ENCODE results near the gene RAB11FIP4. TPM values are rescaled to one million over a fixed set of nuclear protein-coding genes. Genes with fewer than 3 reads are reported as not detected.

Gene RAB11FIP4
- total and polyA plus RNA-seq, 2 donors (not counting 3 experiments of a cell fraction or from before 2014, with no cell fraction given), result 0.08 to 0.38 TPM

GRCh38 chr17:31552568-31552967, 161.1 kb downstream of the RAB11FIP4 start:
- BruUV-seq (replicated peaks), result no TSS peak
- DNase-seq (ENCODE audit: low read depth, low spot score) (no peak), FAIRE-seq (no peak)
- POLR2A ChIA-PET, result interaction anchor here (0.6 kb wide), 1 partner anchor 967 kb away, joined by 3 read pairs; no protein-coding TSS in a partner anchor
- H3K27ac ChIP-seq (ENCODE audit: insufficient read depth, low read depth, low read length), result no peak overlapping the region
- peaks cover 0 to 4% of the 10 kb centered on the region in 2 experiments for H3K27me3 ChIP-seq (ENCODE audit: control insufficient read depth in 2 of 2, insufficient read depth in 2 of 2, low read length in 2 of 2)
- TF ChIP-seq FOS (IDR thresholded peaks at IDR 0.05; ENCODE audit: borderline replicate concordance, insufficient read depth, low read length), result no peak
- no peak for TF ChIP-seq EZH2 (IDR thresholded peaks at IDR 0.05; ENCODE audit: borderline replicate concordance, low read depth, low read length, severe bottlenecking)
- no peak for TF ChIP-seq POLR2A (IDR thresholded peaks at IDR 0.05; ENCODE audit: low read depth, low read length)
- no peak for TF ChIP-seq MAX (IDR thresholded peaks at IDR 0.05; ENCODE audit: insufficient read depth, insufficient read length)
- TF ChIP-seq CTCF (IDR thresholded peaks at IDR 0.05; ENCODE audit: extremely low read depth in 1 of 2, insufficient read depth in 1 of 2, low read depth in 1 of 2, low read length in 2 of 2), result no peak
- TF ChIP-seq POLR2AphosphoS5 (IDR thresholded peaks at IDR 0.05; ENCODE audit: insufficient read depth, low read depth, low read length), result no peak
- no peak for TF ChIP-seq JUN (IDR thresholded peaks at IDR 0.05; ENCODE audit: borderline replicate concordance, insufficient read depth, insufficient read length, low read depth)
- no peak for TF ChIP-seq GATA2 (IDR thresholded peaks at IDR 0.05; ENCODE audit: insufficient read depth, insufficient read length, low read depth, low read length)
- no peak for TF ChIP-seq MYC (IDR thresholded peaks at IDR 0.05; ENCODE audit: low read depth, low read length)
- no peaks in the 10 kb centered on the region for H3K79me2 ChIP-seq (ENCODE audit: control insufficient read depth, insufficient read depth, low read length)
- peaks cover 3% of the 10 kb centered on the region for H3K4me1 ChIP-seq (ENCODE audit: control insufficient read depth, extremely low read depth, insufficient read depth, low read length)
- intact Hi-C loops (cut with micrococcal nuclease), result no loop called here
- dilution Hi-C loops (cut with MboI; ENCODE audit: extremely low pct_ligation_motif_present, low sequenced_read_pairs), result no loop called here
- no peaks in the 10 kb centered on the region for H4K20me1 ChIP-seq (replicated peaks; ENCODE audit: control insufficient read depth, extremely low read depth, insufficient read depth, low read length)
- H2AFZ ChIP-seq (ENCODE audit: low read depth, low read length), result no peak overlapping the region
- no peak overlapping the region for H3K4me2 ChIP-seq (ENCODE audit: insufficient read depth, low read length)
- H3K9me1 ChIP-seq (replicated peaks; ENCODE audit: control insufficient read depth, extremely low read depth, insufficient read depth, low read length), result no peaks in the 10 kb centered on the region
- no peak overlapping the region for H3K4me3 ChIP-seq (replicated peaks in 1 of 3; ENCODE audit: insufficient read depth in 1 of 3, low read depth in 1 of 3, low read length in 3 of 3)
- no peak overlapping the region for H3K9ac ChIP-seq (replicated peaks; ENCODE audit: extremely low read depth, insufficient read depth, low read length)
- H3K9me3 ChIP-seq (replicated peaks; ENCODE audit: control insufficient read depth, insufficient read depth, low read length), result no peaks in the 10 kb centered on the region
- H3K36me3 ChIP-seq (ENCODE audit: control insufficient read depth in 2 of 2, extremely low read depth in 1 of 2, insufficient read depth in 2 of 2, low read length in 2 of 2), result no peaks in the 10 kb centered on the region
- CTCF ChIA-PET, result interaction anchor here (1.0 to 1.8 kb wide), 2 partner anchors 9 to 291 kb away, joined by 4 read pairs; no protein-coding TSS in a partner anchor
